Measurements from ENCODE around the gene PPP1R8. TPM values are rescaled to one million over a fixed set of nuclear protein-coding genes. Genes with fewer than 3 reads are reported as not detected.

The PPP1R8 gene
- total and polyA plus RNA-seq, 9 of the 15 experiments (the other 6 are each of a cell fraction or from before 2014, with no cell fraction given) = 16.2 to 107 (median 75.3) TPM

DNA sequence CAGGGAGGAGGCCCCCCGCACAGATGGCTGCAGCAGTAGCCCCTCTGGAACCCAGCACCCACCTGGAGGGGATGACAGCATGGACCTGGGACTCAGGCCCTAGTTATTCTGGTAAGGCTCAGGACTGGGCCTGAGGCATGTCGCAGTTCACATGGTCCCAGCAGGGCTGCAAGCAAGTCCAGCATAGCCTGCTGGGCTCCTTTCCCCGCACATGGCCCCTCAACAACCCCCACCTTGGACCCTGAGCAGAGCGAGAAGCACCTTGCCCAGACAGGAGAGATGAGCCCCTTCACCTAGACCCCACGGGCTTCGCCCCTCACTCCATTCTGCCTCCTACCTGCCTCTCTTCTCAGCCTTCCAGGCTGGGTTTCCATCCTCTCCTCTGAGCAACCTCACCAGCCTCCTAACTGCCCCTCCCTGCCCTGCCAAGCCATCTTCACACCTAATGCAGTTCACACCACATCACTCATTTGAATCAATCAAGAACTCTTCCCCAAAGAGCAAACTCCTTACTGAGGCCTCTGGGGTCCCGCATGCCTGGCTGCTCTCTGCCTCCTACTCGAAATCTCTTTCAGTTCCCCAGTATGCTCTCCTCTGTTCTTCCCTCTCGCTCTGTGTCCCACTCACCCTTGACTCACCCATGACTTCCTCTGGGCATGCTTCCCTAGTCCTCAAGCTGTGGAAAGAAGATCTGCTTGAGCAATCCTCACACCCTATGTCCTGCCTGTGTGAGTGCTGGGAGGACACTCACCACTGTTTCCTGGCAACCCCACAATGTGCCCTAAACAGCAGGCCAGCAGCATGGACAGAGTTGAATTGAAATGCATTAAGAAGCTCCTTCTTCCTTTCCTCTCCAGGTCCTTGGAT is 32.3 kb downstream of the PPP1R8 start (continued):
- no peak for TF ChIP-seq IFI16 (CRISPR knock-in tag; IDR thresholded peaks at IDR 0.05)
- TF ChIP-seq, protein P1, sequence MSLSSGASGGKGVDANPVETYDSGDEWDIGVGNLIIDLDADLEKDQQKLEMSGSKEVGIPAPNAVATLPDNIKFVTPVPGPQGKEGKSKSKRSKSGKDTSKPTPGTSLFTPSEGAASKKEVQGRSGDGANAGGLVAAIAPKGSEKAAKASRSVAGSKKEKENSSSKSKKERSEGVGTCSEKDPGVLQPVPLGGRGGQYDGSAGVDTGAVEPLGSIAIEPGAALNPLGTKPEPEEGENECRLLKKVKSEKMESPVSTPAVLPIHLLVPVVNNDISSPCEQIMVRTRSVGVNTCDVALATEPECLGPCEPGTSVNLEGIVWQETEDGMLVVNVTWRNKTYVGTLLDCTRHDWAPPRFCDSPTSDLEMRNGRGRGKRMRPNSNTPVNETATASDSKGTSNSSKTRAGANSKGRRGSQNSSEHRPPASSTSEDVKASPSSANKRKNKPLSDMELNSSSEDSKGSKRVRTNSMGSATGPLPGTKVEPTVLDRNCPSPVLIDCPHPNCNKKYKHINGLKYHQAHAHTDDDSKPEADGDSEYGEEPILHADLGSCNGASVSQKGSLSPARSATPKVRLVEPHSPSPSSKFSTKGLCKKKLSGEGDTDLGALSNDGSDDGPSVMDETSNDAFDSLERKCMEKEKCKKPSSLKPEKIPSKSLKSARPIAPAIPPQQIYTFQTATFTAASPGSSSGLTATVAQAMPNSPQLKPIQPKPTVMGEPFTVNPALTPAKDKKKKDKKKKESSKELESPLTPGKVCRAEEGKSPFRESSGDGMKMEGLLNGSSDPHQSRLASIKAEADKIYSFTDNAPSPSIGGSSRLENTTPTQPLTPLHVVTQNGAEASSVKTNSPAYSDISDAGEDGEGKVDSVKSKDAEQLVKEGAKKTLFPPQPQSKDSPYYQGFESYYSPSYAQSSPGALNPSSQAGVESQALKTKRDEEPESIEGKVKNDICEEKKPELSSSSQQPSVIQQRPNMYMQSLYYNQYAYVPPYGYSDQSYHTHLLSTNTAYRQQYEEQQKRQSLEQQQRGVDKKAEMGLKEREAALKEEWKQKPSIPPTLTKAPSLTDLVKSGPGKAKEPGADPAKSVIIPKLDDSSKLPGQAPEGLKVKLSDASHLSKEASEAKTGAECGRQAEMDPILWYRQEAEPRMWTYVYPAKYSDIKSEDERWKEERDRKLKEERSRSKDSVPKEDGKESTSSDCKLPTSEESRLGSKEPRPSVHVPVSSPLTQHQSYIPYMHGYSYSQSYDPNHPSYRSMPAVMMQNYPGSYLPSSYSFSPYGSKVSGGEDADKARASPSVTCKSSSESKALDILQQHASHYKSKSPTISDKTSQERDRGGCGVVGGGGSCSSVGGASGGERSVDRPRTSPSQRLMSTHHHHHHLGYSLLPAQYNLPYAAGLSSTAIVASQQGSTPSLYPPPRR (CRISPR knock-in tag; IDR thresholded peaks at IDR 0.05; ENCODE audit: borderline replicate concordance) = no peak
- TF ChIP-seq JUNB (CRISPR knock-in tag; conservative IDR thresholded peaks at IDR 0.05) = no peak
- TF ChIP-seq NFIC (IDR thresholded peaks at IDR 0.05) = 0 out of 2 replicates have a peak, but pooled peaks have one; percentile 7
- no peak for TF ChIP-seq CREBBP (IDR thresholded peaks at IDR 0.05; ENCODE audit: low read depth, low read length)
- no peak for TF ChIP-seq TFAM (CRISPR knock-in tag; conservative IDR thresholded peaks at IDR 0.05)
- TF ChIP-seq, protein P2, sequence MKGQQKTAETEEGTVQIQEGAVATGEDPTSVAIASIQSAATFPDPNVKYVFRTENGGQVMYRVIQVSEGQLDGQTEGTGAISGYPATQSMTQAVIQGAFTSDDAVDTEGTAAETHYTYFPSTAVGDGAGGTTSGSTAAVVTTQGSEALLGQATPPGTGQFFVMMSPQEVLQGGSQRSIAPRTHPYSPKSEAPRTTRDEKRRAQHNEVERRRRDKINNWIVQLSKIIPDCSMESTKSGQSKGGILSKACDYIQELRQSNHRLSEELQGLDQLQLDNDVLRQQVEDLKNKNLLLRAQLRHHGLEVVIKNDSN (CRISPR knock-in tag; IDR thresholded peaks at IDR 0.05) = no peak
- TF ChIP-seq, protein P3, sequence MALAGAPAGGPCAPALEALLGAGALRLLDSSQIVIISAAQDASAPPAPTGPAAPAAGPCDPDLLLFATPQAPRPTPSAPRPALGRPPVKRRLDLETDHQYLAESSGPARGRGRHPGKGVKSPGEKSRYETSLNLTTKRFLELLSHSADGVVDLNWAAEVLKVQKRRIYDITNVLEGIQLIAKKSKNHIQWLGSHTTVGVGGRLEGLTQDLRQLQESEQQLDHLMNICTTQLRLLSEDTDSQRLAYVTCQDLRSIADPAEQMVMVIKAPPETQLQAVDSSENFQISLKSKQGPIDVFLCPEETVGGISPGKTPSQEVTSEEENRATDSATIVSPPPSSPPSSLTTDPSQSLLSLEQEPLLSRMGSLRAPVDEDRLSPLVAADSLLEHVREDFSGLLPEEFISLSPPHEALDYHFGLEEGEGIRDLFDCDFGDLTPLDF (CRISPR knock-in tag; IDR thresholded peaks at IDR 0.05) = no peak
- TF ChIP-seq TRIM28 (IDR thresholded peaks at IDR 0.05) = no peak
- no peak for TF ChIP-seq NBN (IDR thresholded peaks at IDR 0.05; ENCODE audit: low read depth)
- no peak for TF ChIP-seq SRSF1 (IDR thresholded peaks at IDR 0.05; ENCODE audit: low read depth, low read length)
- TF ChIP-seq, protein P4, sequence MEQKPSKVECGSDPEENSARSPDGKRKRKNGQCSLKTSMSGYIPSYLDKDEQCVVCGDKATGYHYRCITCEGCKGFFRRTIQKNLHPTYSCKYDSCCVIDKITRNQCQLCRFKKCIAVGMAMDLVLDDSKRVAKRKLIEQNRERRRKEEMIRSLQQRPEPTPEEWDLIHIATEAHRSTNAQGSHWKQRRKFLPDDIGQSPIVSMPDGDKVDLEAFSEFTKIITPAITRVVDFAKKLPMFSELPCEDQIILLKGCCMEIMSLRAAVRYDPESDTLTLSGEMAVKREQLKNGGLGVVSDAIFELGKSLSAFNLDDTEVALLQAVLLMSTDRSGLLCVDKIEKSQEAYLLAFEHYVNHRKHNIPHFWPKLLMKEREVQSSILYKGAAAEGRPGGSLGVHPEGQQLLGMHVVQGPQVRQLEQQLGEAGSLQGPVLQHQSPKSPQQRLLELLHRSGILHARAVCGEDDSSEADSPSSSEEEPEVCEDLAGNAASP (IDR thresholded peaks at IDR 0.05) = no peak
- TF ChIP-seq BRCA1 (IDR thresholded peaks at IDR 0.05) = no peak
- no peak for TF ChIP-seq BRCA1 (CRISPR knock-in tag; IDR thresholded peaks at IDR 0.05)
- no peak for TF ChIP-seq SREBF2 (CRISPR knock-in tag; IDR thresholded peaks at IDR 0.05)
- TF ChIP-seq, protein P5, sequence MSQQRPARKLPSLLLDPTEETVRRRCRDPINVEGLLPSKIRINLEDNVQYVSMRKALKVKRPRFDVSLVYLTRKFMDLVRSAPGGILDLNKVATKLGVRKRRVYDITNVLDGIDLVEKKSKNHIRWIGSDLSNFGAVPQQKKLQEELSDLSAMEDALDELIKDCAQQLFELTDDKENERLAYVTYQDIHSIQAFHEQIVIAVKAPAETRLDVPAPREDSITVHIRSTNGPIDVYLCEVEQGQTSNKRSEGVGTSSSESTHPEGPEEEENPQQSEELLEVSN (IDR thresholded peaks at IDR 0.05; ENCODE audit: borderline replicate concordance in 1 of 2, extremely low read depth in 1 of 2, insufficient read depth in 1 of 2, insufficient read length in 1 of 2, low read depth in 1 of 2, low read length in 1 of 2, poor library complexity in 1 of 2, severe bottlenecking in 1 of 2) = no peak
- no peak for TF ChIP-seq ZSCAN32 (CRISPR knock-in tag; IDR thresholded peaks at IDR 0.05)
- TF ChIP-seq NR3C1 (CRISPR knock-in tag; IDR thresholded peaks at IDR 0.05) = no peak
- no peak for TF ChIP-seq SUPT5H (IDR thresholded peaks at IDR 0.05)

All from K562 (cell line).